ENCODE results near the gene TSPAN14.

The TSPAN14 gene

DNA sequence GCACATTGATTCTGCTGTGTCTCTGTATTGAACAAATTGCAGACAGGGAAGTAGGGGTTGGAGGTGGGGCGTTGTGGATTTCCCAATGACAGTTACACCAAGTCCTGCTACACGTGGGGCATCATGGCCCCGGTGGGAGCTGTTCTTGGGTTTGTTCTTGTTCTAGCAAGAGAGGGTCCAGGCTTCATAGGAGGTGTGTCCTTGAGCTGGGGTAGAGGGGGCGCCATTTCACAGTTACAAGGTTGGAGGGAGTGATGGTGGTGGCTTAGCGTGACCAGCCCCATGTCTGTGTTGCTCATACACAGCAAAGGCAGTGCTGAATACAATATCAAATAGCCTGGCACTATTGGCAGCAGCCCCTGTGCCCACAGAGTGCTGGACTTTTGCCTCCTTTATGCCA is 99.3 kb downstream of the TSPAN14 start:
- no peak for DNase-seq

GRCh38 chr10:80554050-80554449 is 99.9 kb downstream of the TSPAN14 start:
- DNase-seq = no peak

DNA sequence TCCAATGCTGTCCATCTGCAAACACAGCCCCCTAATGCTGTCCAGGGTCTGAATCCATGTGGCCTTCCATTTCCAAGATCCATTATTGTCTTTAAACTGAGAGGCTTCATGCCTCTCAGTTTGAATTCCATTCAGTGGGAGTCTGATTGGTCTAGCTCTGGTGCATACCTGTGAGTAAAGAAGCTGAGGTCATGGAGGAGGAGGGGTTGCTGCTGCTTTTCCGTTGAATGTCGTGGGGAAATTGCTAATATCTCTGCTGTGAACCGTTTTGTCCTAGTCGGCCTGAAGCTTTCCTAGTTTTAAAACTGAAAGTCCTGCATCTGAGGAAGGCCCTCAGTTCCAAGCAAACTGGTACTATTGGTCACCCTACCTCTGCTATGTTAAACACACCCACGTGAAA is 101.3 kb downstream of the TSPAN14 start:
- DNase-seq = no peak

GRCh38 chr10:80561950-80562349 is 107.8 kb downstream of the TSPAN14 start:
- DNase-seq = no peak

DNA sequence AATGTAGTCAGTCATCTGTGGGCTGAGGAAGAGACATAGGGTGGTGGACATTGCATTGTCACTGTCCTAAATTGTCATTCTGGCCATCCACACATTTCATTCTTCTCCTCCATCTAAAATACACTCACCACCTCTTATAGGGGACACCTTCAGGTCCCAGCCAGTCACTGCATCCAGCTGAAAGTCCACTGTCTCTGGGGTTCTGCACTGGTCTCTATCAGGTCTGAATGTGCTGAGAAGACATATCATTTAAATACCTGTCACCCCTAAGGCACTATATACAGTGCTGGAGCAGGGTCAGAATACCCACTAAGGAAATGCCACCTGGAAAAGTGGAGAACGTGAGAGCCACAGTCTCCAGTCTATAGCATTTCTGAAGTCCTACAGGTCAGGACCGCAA is 113.2 kb downstream of the TSPAN14 start:
- no peak for DNase-seq

- DNase-seq = no peak
Measured at GRCh38 chr10:80569131-80569895, 115.2 kb downstream of the TSPAN14 start.

DNA sequence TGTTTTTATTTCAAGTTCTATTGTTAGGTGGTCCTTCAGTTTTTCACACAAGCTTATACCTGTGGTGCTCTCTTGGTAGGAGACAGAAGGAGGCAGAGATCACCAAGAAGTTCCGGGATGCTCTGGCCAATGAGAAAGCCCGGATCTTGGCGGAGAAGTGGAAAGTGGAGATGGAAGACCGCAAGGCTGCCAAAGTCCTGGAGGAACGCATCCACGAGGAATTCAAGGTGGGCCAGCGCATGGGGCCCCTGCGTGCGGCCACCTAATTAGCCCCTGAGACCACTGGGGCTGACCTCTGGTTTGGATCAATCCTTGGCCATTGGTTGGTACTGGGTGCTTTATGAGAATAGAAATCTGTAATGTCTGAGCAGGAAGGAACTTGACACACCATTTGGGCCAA is 117.2 kb downstream of the TSPAN14 start:
- no peak for DNase-seq

GRCh38 chr10:80579181-80579763 is 125.2 kb downstream of the TSPAN14 start:
- no peak for DNase-seq

DNA sequence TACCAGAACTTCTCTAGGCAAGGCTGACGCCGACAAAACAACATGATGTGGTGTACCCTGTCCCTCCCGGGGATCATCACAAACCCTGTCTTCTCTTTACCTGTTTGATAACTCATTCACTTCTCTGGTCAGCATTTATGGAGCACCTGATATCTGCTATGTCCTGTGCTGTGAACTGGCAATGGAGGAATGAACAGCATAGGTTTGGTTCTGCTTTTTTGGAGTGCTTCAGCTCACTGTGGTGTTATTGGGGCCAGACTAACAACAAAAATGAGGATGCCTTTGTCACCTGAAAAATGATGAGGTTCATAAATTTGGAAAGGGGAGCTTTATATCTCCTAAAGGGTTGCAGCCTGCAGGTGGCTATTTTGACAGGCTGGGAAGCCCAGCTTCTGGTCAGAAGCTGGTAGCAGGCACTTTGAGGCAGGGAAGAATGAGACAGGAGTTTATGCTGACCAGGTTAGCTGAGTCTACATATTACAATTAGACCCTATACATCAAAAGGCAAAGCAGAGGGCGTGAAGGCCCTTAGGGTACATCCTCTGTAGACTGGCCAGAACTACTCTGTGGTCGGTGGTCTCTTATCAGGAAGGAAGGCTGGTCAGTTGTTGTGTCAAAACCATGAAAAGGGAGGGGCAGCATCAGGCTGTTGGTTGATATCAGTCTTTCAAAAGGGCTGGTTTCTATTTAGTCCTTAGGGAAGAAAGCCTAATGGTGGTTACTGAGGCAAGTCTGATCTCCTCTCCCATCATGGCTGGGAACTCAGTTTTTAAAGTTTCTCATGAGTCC is 125.9 kb downstream of the TSPAN14 start:
- no peak for DNase-seq

DNA sequence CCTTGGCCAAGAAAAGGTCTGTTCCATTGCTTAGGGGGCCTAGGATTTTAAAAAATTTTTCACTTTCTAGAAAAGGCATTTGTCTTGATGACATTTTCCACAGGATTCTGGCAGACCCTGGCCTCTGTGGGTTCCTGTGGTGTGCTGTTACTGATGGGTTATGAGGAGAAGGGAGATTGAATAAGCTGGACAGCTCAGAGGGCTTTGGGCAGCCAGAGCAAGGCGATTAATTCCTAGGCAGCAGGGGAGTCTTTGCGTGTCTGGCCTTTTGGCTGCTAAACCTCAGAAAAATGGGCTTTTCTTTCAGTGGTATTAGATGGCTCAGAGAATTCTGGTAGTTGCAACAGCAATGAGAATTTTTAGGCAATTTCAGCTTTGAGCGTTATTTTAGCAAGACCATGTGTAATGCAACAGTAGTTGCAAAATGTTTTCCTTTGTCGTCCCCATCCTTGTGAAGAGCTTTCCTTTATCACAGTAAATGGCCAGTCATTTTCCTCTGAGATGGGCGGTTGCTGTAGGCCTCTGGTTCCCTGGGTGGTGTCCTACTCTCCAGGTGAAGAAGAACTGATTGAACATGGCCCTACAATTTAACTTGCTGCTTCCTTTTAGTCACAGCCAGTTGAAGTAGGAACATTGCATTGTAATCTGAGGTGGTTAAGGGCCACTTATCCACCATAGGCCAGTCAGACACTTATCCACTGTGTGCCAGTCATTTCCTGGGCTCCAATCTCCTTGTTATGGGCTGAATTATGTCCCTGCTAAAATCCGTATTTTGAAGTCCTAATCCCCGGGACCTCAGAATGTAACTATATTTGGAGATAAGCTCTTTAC is 126.7 kb downstream of the TSPAN14 start:
- no peak for DNase-seq

GRCh38 chr10:80581469-80581835 is 127.3 kb downstream of the TSPAN14 start:
- peak; percentile 32 for DNase-seq

DNA sequence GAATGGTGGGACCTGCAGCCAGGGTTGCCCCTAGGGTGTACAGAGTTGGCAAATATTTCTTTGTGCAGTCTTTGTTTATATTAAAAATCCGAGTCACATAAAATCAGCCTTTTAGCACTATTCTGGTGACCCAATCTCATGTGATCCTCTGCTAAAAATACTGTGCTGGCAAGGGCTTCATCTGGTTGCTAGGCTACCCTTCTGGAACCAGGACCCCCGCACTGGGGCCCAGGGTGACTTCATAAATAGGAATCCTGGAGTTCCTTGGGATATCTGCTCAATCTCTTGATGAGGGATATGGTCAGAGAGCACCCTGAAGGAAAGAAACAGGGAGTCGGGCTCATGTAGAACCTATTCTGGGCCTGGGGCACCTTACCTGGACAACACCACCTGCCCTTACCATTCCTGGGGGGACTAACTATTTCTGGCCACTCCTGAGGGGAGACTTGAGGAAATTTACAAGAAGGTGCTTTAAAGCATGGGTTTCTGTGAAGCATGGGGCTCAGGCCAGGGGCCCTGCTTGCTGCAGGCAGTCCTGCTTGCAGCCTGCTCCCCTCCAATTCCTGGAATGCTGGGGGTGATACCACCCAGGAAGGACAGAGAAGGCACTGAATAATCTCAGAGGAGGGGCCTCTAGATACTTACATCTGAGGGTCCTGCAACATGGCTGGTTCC is 128.3 kb downstream of the TSPAN14 start:
- no peak for DNase-seq

Measured in activated CD8-positive, alpha-beta memory T cell treated with anti-CD3 and anti-CD28 coated beads for 24 hours (primary cell).